Panc1 (cell line): Measurements from ENCODE around the gene SLC6A1. TPM values are rescaled to one million over a fixed set of nuclear protein-coding genes. Genes with fewer than 3 reads are reported as not detected.

ENCODE experiments used
- ATAC-seq: fragments of 200-7000 bp; cut with Tn5 transposase; 2 replicates; pipeline ENCODE4 v1.9.1; 2020; ENCODE audit warnings: mild to moderate bottlenecking, moderate library complexity
- BruUV-seq: library from RNA; stranded (reverse); fragments of 400-500 nt; replicated peaks from 2 replicates; lab custom pipeline; 2021; lab: Mats Ljungman, UMichigan
- CTCF ChIA-PET: fragments of 300-600 bp; sonication (Branson Sonifier 250); formaldehyde crosslinking; loops from one replicate; lab custom pipeline; 2022; ENCODE audit warnings: antibody characterized with exemption; lab: Charles Lee
- POLR2A ChIA-PET: fragments of 300-600 bp; sonication (Branson Sonifier 250); formaldehyde crosslinking; loops from one replicate; lab custom pipeline; 2022; ENCODE audit warnings: antibody characterized with exemption; lab: Charles Lee
- DNase-seq: peaks from one replicate; pipeline ENCODE4 v3.0.0-alpha.2; 2010; ENCODE audit warnings: low read depth, low spot score
- H3K27ac ChIP-seq: 2 replicates; pipeline ENCODE4 v1.5.1; 2011; ENCODE audit warnings: mild to moderate bottlenecking, low read length, inconsistent platforms
- H3K27me3 ChIP-seq: fragments of 200-500 bp; sonication (Bioruptor generic); 2 replicates; pipeline ENCODE4 v1.6.0; 2014; ENCODE audit warnings: low read length, inconsistent platforms; ENCODE audit not compliant: control insufficient read depth, insufficient read depth
- H3K36me3 ChIP-seq: fragments of 200-500 bp; sonication (Bioruptor generic); 2 replicates; pipeline ENCODE4 v1.5.1; 2014; ENCODE audit warnings: inconsistent platforms, mild to moderate bottlenecking, low read length, moderate library complexity; ENCODE audit not compliant: control insufficient read depth, insufficient read depth
- H3K4me1 ChIP-seq: 2 replicates; pipeline ENCODE4 v1.5.1; 2011; ENCODE audit warnings: inconsistent platforms, mild to moderate bottlenecking, low read length, moderate library complexity; ENCODE audit not compliant: control insufficient read depth, insufficient read depth
- H3K4me3 ChIP-seq, 2 experiments: 2 replicates each; pipeline ENCODE4 v1.5.1; 2011 to 2012; ENCODE audit warnings: low read depth in 2 of 2, low read length in 2 of 2, mild to moderate bottlenecking in 2 of 2, inconsistent platforms in 1 of 2, moderate library complexity in 1 of 2
- H3K9me3 ChIP-seq: fragments of 200-500 bp; sonication (Bioruptor generic); 2 replicates; pipeline ENCODE4 v1.5.1; 2014; ENCODE audit warnings: low read depth, mild to moderate bottlenecking, inconsistent platforms, low read length, moderate library complexity; ENCODE audit not compliant: control insufficient read depth, insufficient read depth
- CTCF ChIP-seq: fragments of 450-650 bp; IDR thresholded peaks from 2 replicates; pipeline ENCODE4 v1.5.1; 2017; ENCODE audit warnings: mild to moderate bottlenecking
- POLR2AphosphoS5 ChIP-seq: IDR thresholded peaks from 2 replicates; pipeline ENCODE4 v1.6.1; 2012; ENCODE audit warnings: mild to moderate bottlenecking, low read depth, low read length, moderate library complexity
- REST ChIP-seq, 2 experiments: IDR thresholded peaks; 2 replicates each; pipeline ENCODE4 v1.6.1; 2011 to 2012; ENCODE audit warnings: low read depth in 2 of 2, control low read depth in 1 of 2, low read length in 1 of 2, mild to moderate bottlenecking in 1 of 2, moderate library complexity in 1 of 2; ENCODE audit not compliant: insufficient read depth in 1 of 2
- SIN3A ChIP-seq: IDR thresholded peaks from 2 replicates; pipeline ENCODE4 v1.6.1; 2012; ENCODE audit warnings: low read depth, mild to moderate bottlenecking, low read length, moderate library complexity, borderline replicate concordance; ENCODE audit not compliant: insufficient read depth
- TCF7L2 ChIP-seq: IDR thresholded peaks from 2 replicates; pipeline ENCODE4 v1.6.1; 2011; ENCODE audit warnings: mild to moderate bottlenecking, low read depth, low read length, inconsistent platforms
- in situ Hi-C: cut with HindIII; loops from 2 replicates; pipeline ENCODE4 v1.10.0; 2016; ENCODE audit warnings: low sequenced_read_pairs, low pct_unique_long_range_greater_than_20kb
- intact Hi-C: fragments of 100-400 bp; cut with micrococcal nuclease; formaldehyde crosslinking; loops from one replicate; pipeline ENCODE4 v1.10.0; 2022; ENCODE audit not compliant: unreplicated experiment
- total RNA-seq: library from RNA; stranded (reverse); gene quantifications from one replicate; pipeline ENCODE4 v1.2.1, GENCODE V29; 2021; ENCODE audit not compliant: unreplicated experiment

The SLC6A1 gene
- total RNA-seq, 1 experiment from 2014 or later: not detected

GRCh38 chr3:11037976-11038375 is 45.4 kb downstream of the SLC6A1 start:
- H3K36me3 ChIP-seq: no peaks in the 10 kb centered on the region
- no peaks in the 10 kb centered on the region for H3K4me1 ChIP-seq
- H3K27ac ChIP-seq: no peak overlapping the region
- intact Hi-C loops (no loop called here), in situ Hi-C loops (no loop called here)
- ChIA-PET CTCF (no interaction called here), POLR2A (interaction anchor here (0.6 kb wide), 1 partner anchor 441 kb away, joined by 5 read pairs; no protein-coding TSS in a partner anchor)
- H3K4me3 ChIP-seq: no peak overlapping the region
- DNase-seq: no peak
- no TSS peak for BruUV-seq
- TF ChIP-seq POLR2AphosphoS5 (no peak), REST (IDR thresholded peaks at IDR 0.05; ENCODE audit: insufficient read depth in 1 of 2, low read depth in 2 of 2, low read length in 1 of 2) (no peak), TCF7L2 (no peak), SIN3A (no peak), CTCF (no peak)
- peaks cover 6% of the 10 kb centered on the region for H3K27me3 ChIP-seq
- no peaks in the 10 kb centered on the region for H3K9me3 ChIP-seq
- no peak for ATAC-seq

GRCh38 chr3:11045536-11045935 is 53.0 kb downstream of the SLC6A1 start:
- TF ChIP-seq CTCF (no peak), SIN3A (no peak), POLR2AphosphoS5 (no peak), TCF7L2 (no peak)
- no peaks in the 10 kb centered on the region for H3K9me3 ChIP-seq
- H3K27me3 ChIP-seq: peaks cover 2% of the 10 kb centered on the region; the same call in 1 of the 2 replicates
- no peaks in the 10 kb centered on the region for H3K4me1 ChIP-seq
- no peak overlapping the region for H3K27ac ChIP-seq
- no peaks in the 10 kb centered on the region for H3K36me3 ChIP-seq
- DNase-seq (no peak), ATAC-seq (no peak)
- BruUV-seq: no TSS peak
- ChIA-PET POLR2A (no interaction called here), CTCF (no interaction called here)
- intact Hi-C loops (no loop called here), in situ Hi-C loops (no loop called here)
- H3K4me3 ChIP-seq: no peak overlapping the region
